ENCODE measurements around the gene CLDN24. TPM values are rescaled to one million over a fixed set of nuclear protein-coding genes. Genes with fewer than 3 reads are reported as not detected.

CLDN24 gene
- total RNA-seq, 1 experiment from 2014 or later: not detected

DNA sequence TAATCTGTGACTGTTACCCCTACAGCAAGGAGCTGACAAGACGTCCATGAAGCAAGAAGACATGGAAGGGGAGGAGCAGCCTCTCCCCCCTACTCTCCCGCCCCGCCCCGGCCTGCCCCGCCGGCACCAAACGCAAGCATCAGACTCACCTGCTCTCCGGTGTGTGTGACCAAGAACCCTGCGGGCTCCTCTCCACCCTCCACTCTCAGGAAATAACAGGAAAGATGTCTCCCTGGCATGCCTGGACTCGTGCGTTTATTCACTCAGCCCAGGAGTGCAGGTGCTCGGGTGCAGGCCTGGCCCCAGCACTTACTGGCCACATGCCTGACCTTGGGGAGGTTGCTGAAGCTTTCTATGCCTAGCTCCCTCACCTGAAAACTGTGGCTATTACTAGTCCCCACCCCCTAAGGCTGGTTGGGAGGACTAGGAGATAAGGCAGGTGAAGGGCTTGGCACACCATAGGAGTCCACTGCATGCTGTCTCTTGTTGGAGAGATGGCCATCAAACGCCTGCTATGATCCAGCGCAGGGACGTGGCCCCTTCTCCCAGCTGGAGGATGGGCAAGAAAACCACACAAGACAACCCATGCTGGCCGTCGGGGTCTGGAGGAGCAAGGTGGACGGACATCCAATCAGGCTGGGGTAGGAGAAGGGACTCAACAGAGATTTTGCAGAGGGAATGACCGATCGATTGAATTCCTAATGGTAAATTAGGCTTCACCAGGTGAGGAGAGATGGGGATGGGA is 34.9 kb upstream of the CLDN24 start:
- H3K9me3 Mint-ChIP-seq: peaks cover 6% of the 10 kb centered on the region
- peaks cover 8% of the 10 kb centered on the region for H3K4me1 Mint-ChIP-seq
- DNase-seq (ENCODE audit: low spot score): no peak
- ChIA-PET CTCF (no interaction called here), POLR2A (no interaction called here)
- H3K27ac Mint-ChIP-seq: no peak overlapping the region
- no peaks in the 10 kb centered on the region; the same call in 1 of the 2 replicates for H3K27me3 Mint-ChIP-seq (ENCODE audit: low read depth)
- TF ChIP-seq, protein P1, sequence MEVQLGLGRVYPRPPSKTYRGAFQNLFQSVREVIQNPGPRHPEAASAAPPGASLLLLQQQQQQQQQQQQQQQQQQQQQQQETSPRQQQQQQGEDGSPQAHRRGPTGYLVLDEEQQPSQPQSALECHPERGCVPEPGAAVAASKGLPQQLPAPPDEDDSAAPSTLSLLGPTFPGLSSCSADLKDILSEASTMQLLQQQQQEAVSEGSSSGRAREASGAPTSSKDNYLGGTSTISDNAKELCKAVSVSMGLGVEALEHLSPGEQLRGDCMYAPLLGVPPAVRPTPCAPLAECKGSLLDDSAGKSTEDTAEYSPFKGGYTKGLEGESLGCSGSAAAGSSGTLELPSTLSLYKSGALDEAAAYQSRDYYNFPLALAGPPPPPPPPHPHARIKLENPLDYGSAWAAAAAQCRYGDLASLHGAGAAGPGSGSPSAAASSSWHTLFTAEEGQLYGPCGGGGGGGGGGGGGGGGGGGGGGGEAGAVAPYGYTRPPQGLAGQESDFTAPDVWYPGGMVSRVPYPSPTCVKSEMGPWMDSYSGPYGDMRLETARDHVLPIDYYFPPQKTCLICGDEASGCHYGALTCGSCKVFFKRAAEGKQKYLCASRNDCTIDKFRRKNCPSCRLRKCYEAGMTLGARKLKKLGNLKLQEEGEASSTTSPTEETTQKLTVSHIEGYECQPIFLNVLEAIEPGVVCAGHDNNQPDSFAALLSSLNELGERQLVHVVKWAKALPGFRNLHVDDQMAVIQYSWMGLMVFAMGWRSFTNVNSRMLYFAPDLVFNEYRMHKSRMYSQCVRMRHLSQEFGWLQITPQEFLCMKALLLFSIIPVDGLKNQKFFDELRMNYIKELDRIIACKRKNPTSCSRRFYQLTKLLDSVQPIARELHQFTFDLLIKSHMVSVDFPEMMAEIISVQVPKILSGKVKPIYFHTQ (CRISPR knock-in tag; IDR thresholded peaks at IDR 0.05): no peak
- TF ChIP-seq, protein P2, sequence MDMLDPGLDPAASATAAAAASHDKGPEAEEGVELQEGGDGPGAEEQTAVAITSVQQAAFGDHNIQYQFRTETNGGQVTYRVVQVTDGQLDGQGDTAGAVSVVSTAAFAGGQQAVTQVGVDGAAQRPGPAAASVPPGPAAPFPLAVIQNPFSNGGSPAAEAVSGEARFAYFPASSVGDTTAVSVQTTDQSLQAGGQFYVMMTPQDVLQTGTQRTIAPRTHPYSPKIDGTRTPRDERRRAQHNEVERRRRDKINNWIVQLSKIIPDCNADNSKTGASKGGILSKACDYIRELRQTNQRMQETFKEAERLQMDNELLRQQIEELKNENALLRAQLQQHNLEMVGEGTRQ (CRISPR knock-in tag; IDR thresholded peaks at IDR 0.05): no peak
- ATAC-seq: no peak
- H3K36me3 Mint-ChIP-seq: no peaks in the 10 kb centered on the region
- H3K4me3 Mint-ChIP-seq: no peak overlapping the region

DNA sequence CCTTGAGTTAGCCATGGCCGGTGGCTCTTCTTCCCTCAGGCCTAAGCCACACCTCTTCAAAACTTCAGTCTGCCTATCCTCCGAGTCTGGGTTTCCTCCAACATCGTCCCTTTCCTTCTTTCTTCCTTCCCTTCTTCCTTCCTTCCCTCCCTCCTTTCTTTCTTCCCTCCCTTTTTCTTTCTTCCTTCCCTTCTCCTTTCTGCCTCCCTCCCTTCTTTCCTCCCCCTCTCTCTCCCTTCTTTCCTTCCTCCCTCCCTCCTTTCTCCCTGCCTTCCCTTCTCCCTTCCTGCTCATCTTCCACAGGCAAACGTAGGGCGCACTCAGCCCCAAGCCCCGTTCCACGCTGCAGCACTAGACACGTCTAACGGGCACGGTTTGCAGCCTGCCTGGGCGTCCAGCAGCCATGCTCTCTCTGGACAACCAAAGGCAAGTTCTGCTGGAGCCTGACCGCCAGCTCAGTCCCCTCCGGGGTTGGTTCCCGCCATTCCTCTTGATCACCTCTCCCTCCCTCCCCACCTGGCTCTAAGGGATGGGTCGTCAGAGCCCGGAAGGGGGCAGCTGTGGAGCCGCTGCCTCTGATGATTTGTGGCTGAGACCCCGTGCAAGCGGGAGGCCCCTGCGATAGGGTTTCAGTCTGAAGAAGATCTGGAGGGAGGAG is 34.1 kb upstream of the CLDN24 start:
- no peak; the same call in 1 of the 2 replicates for ATAC-seq
- peaks cover 8% of the 10 kb centered on the region for H3K4me1 Mint-ChIP-seq
- H3K9me3 Mint-ChIP-seq: peaks cover 6% of the 10 kb centered on the region
- H3K27me3 Mint-ChIP-seq (ENCODE audit: low read depth): no peaks in the 10 kb centered on the region; the same call in 1 of the 2 replicates
- ChIA-PET POLR2A (no interaction called here), CTCF (no interaction called here)
- H3K27ac Mint-ChIP-seq: no peak overlapping the region
- DNase-seq (ENCODE audit: low spot score): no peak
- H3K4me3 Mint-ChIP-seq: no peak overlapping the region
- no peaks in the 10 kb centered on the region for H3K36me3 Mint-ChIP-seq
- TF ChIP-seq, protein P3, sequence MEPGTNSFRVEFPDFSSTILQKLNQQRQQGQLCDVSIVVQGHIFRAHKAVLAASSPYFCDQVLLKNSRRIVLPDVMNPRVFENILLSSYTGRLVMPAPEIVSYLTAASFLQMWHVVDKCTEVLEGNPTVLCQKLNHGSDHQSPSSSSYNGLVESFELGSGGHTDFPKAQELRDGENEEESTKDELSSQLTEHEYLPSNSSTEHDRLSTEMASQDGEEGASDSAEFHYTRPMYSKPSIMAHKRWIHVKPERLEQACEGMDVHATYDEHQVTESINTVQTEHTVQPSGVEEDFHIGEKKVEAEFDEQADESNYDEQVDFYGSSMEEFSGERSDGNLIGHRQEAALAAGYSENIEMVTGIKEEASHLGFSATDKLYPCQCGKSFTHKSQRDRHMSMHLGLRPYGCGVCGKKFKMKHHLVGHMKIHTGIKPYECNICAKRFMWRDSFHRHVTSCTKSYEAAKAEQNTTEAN (CRISPR knock-in tag; IDR thresholded peaks at IDR 0.05): no peak
- TF ChIP-seq, protein P4, sequence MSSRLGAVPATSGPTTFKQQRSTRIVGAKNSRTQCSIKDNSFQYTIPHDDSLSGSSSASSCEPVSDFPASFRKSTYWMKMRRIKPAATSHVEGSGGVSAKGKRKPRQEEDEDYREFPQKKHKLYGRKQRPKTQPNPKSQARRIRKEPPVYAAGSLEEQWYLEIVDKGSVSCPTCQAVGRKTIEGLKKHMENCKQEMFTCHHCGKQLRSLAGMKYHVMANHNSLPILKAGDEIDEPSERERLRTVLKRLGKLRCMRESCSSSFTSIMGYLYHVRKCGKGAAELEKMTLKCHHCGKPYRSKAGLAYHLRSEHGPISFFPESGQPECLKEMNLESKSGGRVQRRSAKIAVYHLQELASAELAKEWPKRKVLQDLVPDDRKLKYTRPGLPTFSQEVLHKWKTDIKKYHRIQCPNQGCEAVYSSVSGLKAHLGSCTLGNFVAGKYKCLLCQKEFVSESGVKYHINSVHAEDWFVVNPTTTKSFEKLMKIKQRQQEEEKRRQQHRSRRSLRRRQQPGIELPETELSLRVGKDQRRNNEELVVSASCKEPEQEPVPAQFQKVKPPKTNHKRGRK (CRISPR knock-in tag; IDR thresholded peaks at IDR 0.05; ENCODE audit: borderline replicate concordance): peak; percentile 53; the same call in 1 of the 2 replicates

DNA sequence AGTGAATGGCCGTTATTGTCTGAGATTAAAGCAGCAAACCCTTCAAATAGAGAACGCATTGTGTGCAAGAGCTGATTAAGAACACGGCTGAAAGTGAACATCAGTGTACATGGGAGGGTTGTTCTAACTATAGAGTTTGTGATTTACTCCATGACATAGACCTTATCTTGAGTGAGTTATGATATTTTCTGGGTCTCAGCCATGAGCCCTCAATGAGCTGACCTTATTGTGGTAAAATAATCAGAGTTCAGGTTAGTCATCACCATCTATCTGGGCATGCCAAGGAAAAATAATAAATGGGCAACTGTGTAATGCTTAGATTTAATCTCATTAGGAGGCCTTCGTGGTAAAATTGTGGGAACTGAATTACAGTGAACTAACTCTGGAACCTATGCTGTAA is 33.2 kb upstream of the CLDN24 start:
- POLR2A ChIA-PET: interaction anchor here (0.8 kb wide), 1 partner anchor 172 kb away, joined by 3 read pairs; no protein-coding TSS in a partner anchor

More for the DNA sequence above, 33.2 kb upstream of the CLDN24 start:
- Mint-ChIP-seq H3K4me1 (peaks cover 8% of the 10 kb centered on the region), H3K4me3 (no peak overlapping the region), H3K27ac (no peak overlapping the region), H3K36me3 (no peaks in the 10 kb centered on the region), H3K27me3 (ENCODE audit: low read depth) (no peaks in the 10 kb centered on the region; the same call in 1 of the 2 replicates), H3K9me3 (peaks cover 6% of the 10 kb centered on the region)
- DNase-seq (ENCODE audit: low spot score) (no peak), ATAC-seq (no peak)
- CTCF ChIA-PET: no interaction called here
- no peak for TF ChIP-seq FOXJ3 (CRISPR knock-in tag; IDR thresholded peaks at IDR 0.05; ENCODE audit: borderline replicate concordance)
- TF ChIP-seq, protein P2 (CRISPR knock-in tag; IDR thresholded peaks at IDR 0.05): no peak
- TF ChIP-seq ZBTB21 (CRISPR knock-in tag; IDR thresholded peaks at IDR 0.05; ENCODE audit: borderline replicate concordance): no peak
- TF ChIP-seq JAZF1 (CRISPR knock-in tag; IDR thresholded peaks at IDR 0.05): no peak
- no peak for TF ChIP-seq TEAD1 (CRISPR knock-in tag; IDR thresholded peaks at IDR 0.05)
- TF ChIP-seq, protein P5, sequence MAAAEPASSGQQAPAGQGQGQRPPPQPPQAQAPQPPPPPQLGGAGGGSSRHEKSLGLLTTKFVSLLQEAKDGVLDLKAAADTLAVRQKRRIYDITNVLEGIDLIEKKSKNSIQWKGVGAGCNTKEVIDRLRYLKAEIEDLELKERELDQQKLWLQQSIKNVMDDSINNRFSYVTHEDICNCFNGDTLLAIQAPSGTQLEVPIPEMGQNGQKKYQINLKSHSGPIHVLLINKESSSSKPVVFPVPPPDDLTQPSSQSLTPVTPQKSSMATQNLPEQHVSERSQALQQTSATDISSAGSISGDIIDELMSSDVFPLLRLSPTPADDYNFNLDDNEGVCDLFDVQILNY (CRISPR knock-in tag; IDR thresholded peaks at IDR 0.05): no peak
- TF ChIP-seq, protein P6, sequence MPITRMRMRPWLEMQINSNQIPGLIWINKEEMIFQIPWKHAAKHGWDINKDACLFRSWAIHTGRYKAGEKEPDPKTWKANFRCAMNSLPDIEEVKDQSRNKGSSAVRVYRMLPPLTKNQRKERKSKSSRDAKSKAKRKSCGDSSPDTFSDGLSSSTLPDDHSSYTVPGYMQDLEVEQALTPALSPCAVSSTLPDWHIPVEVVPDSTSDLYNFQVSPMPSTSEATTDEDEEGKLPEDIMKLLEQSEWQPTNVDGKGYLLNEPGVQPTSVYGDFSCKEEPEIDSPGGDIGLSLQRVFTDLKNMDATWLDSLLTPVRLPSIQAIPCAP (CRISPR knock-in tag; IDR thresholded peaks at IDR 0.05): no peak
- no peak for TF ChIP-seq RORB (CRISPR knock-in tag; IDR thresholded peaks at IDR 0.05)
- TF ChIP-seq HMGA2 (CRISPR knock-in tag; IDR thresholded peaks at IDR 0.05): no peak
